OCI-LY7 (cell line): ENCODE results near the gene POMGNT2. TPM values are rescaled to one million over a fixed set of nuclear protein-coding genes. Genes with fewer than 3 reads are reported as not detected.

Experiments
- BruUV-seq: library from RNA; stranded (reverse); fragments of 400-500 nt; replicated peaks from 2 replicates; lab custom pipeline; 2021; lab: Mats Ljungman, UMichigan
- CTCF ChIA-PET: fragments of 300-600 bp; sonication (Branson Sonifier 250); formaldehyde crosslinking; loops from one replicate; lab custom pipeline; 2022; ENCODE audit warnings: antibody characterized with exemption; ENCODE audit not compliant: unreplicated experiment; lab: Charles Lee
- POLR2A ChIA-PET: fragments of 300-600 bp; sonication (Branson Sonifier 250); formaldehyde crosslinking; loops from one replicate; lab custom pipeline; 2022; ENCODE audit warnings: antibody characterized with exemption; lab: Charles Lee
- DNase-seq: peaks from one replicate; pipeline ENCODE4 v3.0.0-alpha.2; 2015; ENCODE audit warnings: low spot score
- H2AFZ ChIP-seq: fragments of 200-600 bp; sonication (generic), shearing (Covaris generic); 2 replicates; pipeline ENCODE4 v1.6.1; 2014; ENCODE audit warnings: mild to moderate bottlenecking, antibody characterized with exemption, low read length, moderate library complexity
- H3K27ac ChIP-seq: fragments of 200-600 bp; sonication (generic); 2 replicates; pipeline ENCODE4 v1.5.1; 2014; ENCODE audit warnings: mixed run types, low read depth, mild to moderate bottlenecking, moderate library complexity, low read length, inconsistent platforms; ENCODE audit not compliant: poor library complexity, severe bottlenecking
- H3K36me3 ChIP-seq: fragments of 200-600 bp; sonication (generic); 2 replicates; pipeline ENCODE4 v1.6.1; 2014; ENCODE audit warnings: mild to moderate bottlenecking, antibody characterized with exemption, low read length, moderate library complexity, mixed read lengths; ENCODE audit not compliant: insufficient read depth
- H3K4me1 ChIP-seq: fragments of 200-600 bp; sonication (generic); 2 replicates; pipeline ENCODE4 v1.5.1; 2014; ENCODE audit warnings: mild to moderate bottlenecking, low read length; ENCODE audit not compliant: insufficient read depth, poor library complexity, severe bottlenecking
- H3K4me2 ChIP-seq: fragments of 200-600 bp; sonication (generic); 2 replicates; pipeline ENCODE4 v1.6.1; 2014; ENCODE audit warnings: mild to moderate bottlenecking, low read length
- H3K4me3 ChIP-seq: fragments of 200-600 bp; sonication (generic); 2 replicates; pipeline ENCODE4 v1.5.1; 2014; ENCODE audit warnings: mild to moderate bottlenecking, low read depth, low read length; ENCODE audit not compliant: poor library complexity, severe bottlenecking
- H3K79me2 ChIP-seq: fragments of 200-600 bp; sonication (generic); 2 replicates; pipeline ENCODE4 v1.6.1; 2016; ENCODE audit warnings: low read depth, mild to moderate bottlenecking, low read length, moderate library complexity, mixed read lengths; ENCODE audit not compliant: insufficient read depth
- H3K9me2 ChIP-seq: fragments of 200-600 bp; sonication (generic); 2 replicates; pipeline ENCODE4 v1.6.1; 2016; ENCODE audit warnings: mild to moderate bottlenecking, low read length, mixed read lengths; ENCODE audit not compliant: insufficient read depth
- H3K9me3 ChIP-seq: fragments of 200-600 bp; sonication (generic); 2 replicates; pipeline ENCODE4 v1.6.1; 2014; ENCODE audit warnings: mild to moderate bottlenecking, mixed run types, low read length, mixed read lengths
- H4K20me1 ChIP-seq: fragments of 200-600 bp; sonication (generic); 2 replicates; pipeline ENCODE4 v1.6.1; 2014; ENCODE audit warnings: mild to moderate bottlenecking, antibody characterized with exemption, low read length, moderate library complexity, mixed read lengths; ENCODE audit not compliant: insufficient read depth
- CTCF ChIP-seq: fragments of 200-600 bp; sonication (generic); conservative IDR thresholded peaks from 2 replicates; pipeline ENCODE4 v1.5.1; 2014; ENCODE audit warnings: mild to moderate bottlenecking, antibody characterized with exemption, low read length, moderate library complexity, mixed read lengths
- EZH2phosphoT487 ChIP-seq: fragments of 200-600 bp; sonication (generic); IDR thresholded peaks from 2 replicates; pipeline ENCODE4 v1.6.1; 2018; ENCODE audit warnings: low read depth, borderline replicate concordance, mild to moderate bottlenecking, mixed run types, antibody characterized with exemption, low read length, moderate library complexity, mixed read lengths
- intact Hi-C: fragments of 100-400 bp; cut with micrococcal nuclease; formaldehyde crosslinking; loops from one replicate; pipeline ENCODE4 v1.10.0; 2022; ENCODE audit not compliant: unreplicated experiment
- total RNA-seq, 2 experiments: library from RNA; depleted of rRNA in 1 of 2; stranded (reverse); fragments of >200 nt in 1 of 2; shearing (Covaris generic) in 1 of 2; gene quantifications; 2 replicates each; pipeline ENCODE4 v1.2.3, GENCODE V29; 2014 to 2022

Gene POMGNT2
- total RNA-seq, 2 experiments from 2014 or later, result not detected

GRCh38 chr3:43144761-43145490 lies 39.0 kb upstream of the POMGNT2 start:
- H2AFZ ChIP-seq, result no peak overlapping the region
- no peaks in the 10 kb centered on the region for H3K36me3 ChIP-seq
- H3K4me1 ChIP-seq, result no peaks in the 10 kb centered on the region
- no peak overlapping the region for H3K4me3 ChIP-seq
- DNase-seq, result no peak
- H4K20me1 ChIP-seq, result no peaks in the 10 kb centered on the region
- intact Hi-C loops, result no loop called here
- no peaks in the 10 kb centered on the region for H3K9me3 ChIP-seq
- TF ChIP-seq CTCF (no peak), EZH2phosphoT487 (no peak)
- H3K9me2 ChIP-seq, result no peaks in the 10 kb centered on the region
- H3K27ac ChIP-seq, result no peak overlapping the region
- POLR2A ChIA-PET, result interaction anchor here (0.7 kb wide), 1 partner anchor 202 kb away, joined by 3 read pairs; no protein-coding TSS in a partner anchor
- no peaks in the 10 kb centered on the region for H3K79me2 ChIP-seq
- no peak overlapping the region for H3K4me2 ChIP-seq
- no TSS peak for BruUV-seq
- CTCF ChIA-PET, result no interaction called here

GRCh38 chr3:43142472-43142871 lies 36.6 kb upstream of the POMGNT2 start:
- no peak for DNase-seq
- TF ChIP-seq EZH2phosphoT487 (no peak), CTCF (no peak)
- no peaks in the 10 kb centered on the region for H4K20me1 ChIP-seq
- no peaks in the 10 kb centered on the region for H3K4me1 ChIP-seq
- H2AFZ ChIP-seq, result no peak overlapping the region
- no peaks in the 10 kb centered on the region for H3K9me3 ChIP-seq
- H3K4me2 ChIP-seq, result no peak overlapping the region
- no peak overlapping the region for H3K4me3 ChIP-seq
- ChIA-PET CTCF (no interaction called here), POLR2A (no interaction called here)
- H3K79me2 ChIP-seq, result no peaks in the 10 kb centered on the region
- H3K36me3 ChIP-seq, result no peaks in the 10 kb centered on the region
- H3K27ac ChIP-seq, result no peak overlapping the region
- H3K9me2 ChIP-seq, result no peaks in the 10 kb centered on the region
- intact Hi-C loops, result no loop called here
- no TSS peak for BruUV-seq

GRCh38 chr3:43138488-43139231 lies 32.8 kb upstream of the POMGNT2 start:
- POLR2A ChIA-PET, result no interaction called here
- DNase-seq, result no peak
- Histone ChIP-seq H3K9me3 (no peaks in the 10 kb centered on the region), H4K20me1 (no peaks in the 10 kb centered on the region), H3K9me2 (no peaks in the 10 kb centered on the region), H3K27ac (no peak overlapping the region), H3K36me3 (no peaks in the 10 kb centered on the region), H3K4me3 (no peak overlapping the region), H3K4me2 (no peak overlapping the region), H3K4me1 (no peaks in the 10 kb centered on the region), H3K79me2 (no peaks in the 10 kb centered on the region), H2AFZ (no peak overlapping the region)
- intact Hi-C loops, result no loop called here
- TF ChIP-seq CTCF (no peak), EZH2phosphoT487 (no peak)
- CTCF ChIA-PET, result no interaction called here
- BruUV-seq, result no TSS peak
